CD14-positive monocyte (primary cell): ENCODE data around the gene CEP112. TPM values are rescaled to one million over a fixed set of nuclear protein-coding genes. Genes with fewer than 3 reads are reported as not detected.

Experiments used
- DNase-seq, 3 donors: peaks; one replicate each; pipeline ENCODE4 v3.0.0-alpha.2; 2011 to 2022
- H2AFZ ChIP-seq: 2 replicates; pipeline ENCODE4 v1.6.0; 2012; ENCODE audit warnings: mild to moderate bottlenecking, low read depth, low read length, inconsistent platforms; ENCODE audit not compliant: insufficient read depth, poor library complexity, severe bottlenecking
- H3K27ac ChIP-seq, 2 donors: 1 replicate in 1 of 2; 2 replicates in 1 of 2; pipeline ENCODE4 v1.5.1; 2012 to 2013; ENCODE audit warnings: low read length in 2 of 2, control low read depth in 1 of 2, inconsistent platforms in 1 of 2, low read depth in 1 of 2, mild to moderate bottlenecking in 1 of 2
- H3K27me3 ChIP-seq, 2 donors: one replicate each; pipeline versions ENCODE4 v1.6.0 to v1.6.1; 2011 to 2013; ENCODE audit warnings: low read length in 2 of 2; ENCODE audit not compliant: control insufficient read depth in 2 of 2, insufficient read depth in 2 of 2
- H3K36me3 ChIP-seq, 2 donors: replicated peaks in 1 of 2; 1 replicate in 1 of 2; 2 replicates in 1 of 2; pipeline versions ENCODE4 v1.5.1 to v1.6.1; 2012 to 2013; ENCODE audit warnings: low read length in 2 of 2, control low read depth in 1 of 2, inconsistent platforms in 1 of 2, mild to moderate bottlenecking in 1 of 2; ENCODE audit not compliant: insufficient read depth in 2 of 2, control insufficient read depth in 1 of 2
- H3K4me1 ChIP-seq, 2 donors: 1 replicate in 1 of 2; 2 replicates in 1 of 2; pipeline versions ENCODE4 v1.5.1 to v1.6.1; 2012 to 2013; ENCODE audit warnings: low read length in 2 of 2, control low read depth in 1 of 2, inconsistent platforms in 1 of 2, mild to moderate bottlenecking in 1 of 2, moderate library complexity in 1 of 2; ENCODE audit not compliant: insufficient read depth in 2 of 2, control insufficient read depth in 1 of 2
- H3K4me2 ChIP-seq: replicated peaks from 2 replicates; pipeline ENCODE3; 2012; ENCODE audit warnings: low read length, moderate library complexity, mild to moderate bottlenecking; ENCODE audit not compliant: poor library complexity, severe bottlenecking; ENCODE audit errors: extremely low read depth
- H3K4me3 ChIP-seq, 3 experiments: fragments of 200-600 bp in 1 of 3; sonication (generic) in 1 of 3; replicated peaks in 1 of 3; 1 replicate in 2 of 3; 2 replicates in 1 of 3; pipeline ENCODE4 v1.5.1; 2011 to 2013; ENCODE audit warnings: low read length in 3 of 3, mild to moderate bottlenecking in 3 of 3, control low read depth in 2 of 3, low read depth in 2 of 3, inconsistent platforms in 1 of 3, moderate library complexity in 1 of 3
- H3K79me2 ChIP-seq: 2 replicates; pipeline ENCODE4 v1.6.0; 2012; ENCODE audit warnings: mild to moderate bottlenecking, control low read depth, inconsistent platforms, low read length, moderate library complexity; ENCODE audit not compliant: insufficient read depth
- H3K9ac ChIP-seq: 2 replicates; pipeline ENCODE4 v1.6.0; 2017; ENCODE audit warnings: low read length, mild to moderate bottlenecking; ENCODE audit not compliant: insufficient read depth, poor library complexity, severe bottlenecking
- H3K9me3 ChIP-seq, 2 donors: replicated peaks in 1 of 2; 1 replicate in 1 of 2; 2 replicates in 1 of 2; pipeline versions ENCODE4 v1.5.1 to v1.6.1; 2012 to 2013; ENCODE audit warnings: low read length in 2 of 2, control low read depth in 1 of 2; ENCODE audit not compliant: control insufficient read depth in 1 of 2, insufficient read depth in 1 of 2
- H4K20me1 ChIP-seq: 2 replicates; pipeline ENCODE4 v1.6.0; 2012; ENCODE audit warnings: mild to moderate bottlenecking, low read length, control low read depth, moderate library complexity; ENCODE audit not compliant: insufficient read depth
- H3K27ac Mint-ChIP-seq, 7 donors: one replicate each; pipeline ENCODE4 v1.8.0; 2020; ENCODE audit warnings: mild to moderate bottlenecking in 7 of 7, mixed read lengths in 7 of 7, moderate library complexity in 6 of 7, inconsistent platforms in 2 of 7
- H3K27me3 Mint-ChIP-seq, 3 donors: one replicate each; pipeline ENCODE4 v1.8.0; 2021 to 2022; ENCODE audit warnings: low read depth in 3 of 3, mild to moderate bottlenecking in 3 of 3, mixed read lengths in 3 of 3, moderate library complexity in 3 of 3, inconsistent platforms in 1 of 3
- H3K36me3 Mint-ChIP-seq, 2 donors: one replicate each; pipeline ENCODE4 v1.8.0; 2020; ENCODE audit warnings: mixed read lengths in 2 of 2, inconsistent platforms in 1 of 2, mild to moderate bottlenecking in 1 of 2
- H3K4me1 Mint-ChIP-seq: one replicate; pipeline ENCODE4 v1.8.0; 2020; ENCODE audit warnings: mild to moderate bottlenecking, mixed read lengths
- H3K4me3 Mint-ChIP-seq, 2 donors: one replicate each; pipeline ENCODE4 v1.8.0; 2020; ENCODE audit warnings: mild to moderate bottlenecking in 2 of 2, mixed read lengths in 2 of 2, moderate library complexity in 1 of 2
- H3K9me3 Mint-ChIP-seq, 7 donors: one replicate each; pipeline ENCODE4 v1.8.0; 2020 to 2022; ENCODE audit warnings: mixed read lengths in 7 of 7, mild to moderate bottlenecking in 6 of 7, moderate library complexity in 6 of 7, inconsistent platforms in 2 of 7
- CTCF ChIP-seq: fragments of 200-600 bp; IDR thresholded peaks from one replicate; pipeline ENCODE4 v1.8.0; 2022; ENCODE audit warnings: antibody characterized with exemption, mild to moderate bottlenecking
- WGBS: methylation state at CpG from one replicate; pipeline ENCODE4 v1.1.5; 2013; ENCODE audit warnings: missing lambda C conversion rate; ENCODE audit not compliant: insufficient coverage; 5-methylcytosine and 5-hydroxymethylcytosine counted together
- intact Hi-C, 2 donors: fragments of 100-400 bp; cut with micrococcal nuclease; formaldehyde crosslinking; loops; one replicate each; pipeline versions ENCODE4 v1.15.0 to v1.15.1; 2023
- polyA plus RNA-seq, 3 donors: library from polyadenylated mRNA; depleted of rRNA in 1 of 3; unstranded in 2 of 3; stranded (reverse) in 1 of 3; fragments of 300-500 nt in 2 of 3; fragments of >200 nt in 1 of 3; fragmentation: Illumina TruSeq in 2 of 3; gene quantifications; 1 replicate in 2 of 3; 2 replicates in 1 of 3; pipeline ENCODE4 v1.2.3, GENCODE V29; 2012 to 2021

Gene CEP112
- polyA plus RNA-seq, 3 donors = 0.10 TPM; not detected in 2

GRCh38 chr17:65690626-65691310 is 501.2 kb downstream of the CEP112 start:
- WGBS = 91% methylated on average over 5 of the region's 6 CpGs
- Mint-ChIP-seq H3K4me1 (no peaks in the 10 kb centered on the region), H3K4me3 (no peak overlapping the region), H3K27ac (no peak overlapping the region), H3K27me3 (peaks cover 0 to 1% (median 0%) of the 10 kb centered on the region in 3 donors), H3K9me3 (peaks cover 0 to 3% (median 0%) of the 10 kb centered on the region in 7 donors), H3K36me3 (no peaks in the 10 kb centered on the region)
- Histone ChIP-seq H3K4me2 (no peak overlapping the region), H3K27me3 (no peaks in the 10 kb centered on the region), H3K27ac (no peak overlapping the region), H3K9me3 (no peaks in the 10 kb centered on the region), H2AFZ (no peak overlapping the region), H3K4me3 (no peak overlapping the region), H3K4me1 (no peaks in the 10 kb centered on the region), H3K79me2 (no peaks in the 10 kb centered on the region), H3K36me3 (no peaks in the 10 kb centered on the region), H4K20me1 (no peaks in the 10 kb centered on the region), H3K9ac (no peak overlapping the region)
- intact Hi-C loops = no loop called here
- no peak for TF ChIP-seq CTCF
- no peak for DNase-seq

GRCh38 chr17:65688307-65688706 is 503.6 kb downstream of the CEP112 start:
- H3K27ac Mint-ChIP-seq = peak overlapping the region in 1 of 7 donors; percentile 9
- no peak for TF ChIP-seq CTCF

More at GRCh38 chr17:65688307-65688706, 503.6 kb downstream of the CEP112 start:
- Mint-ChIP-seq H3K27me3 (peaks cover 0 to 3% (median 1%) of the 10 kb centered on the region in 3 donors), H3K9me3 (peaks cover 0 to 4% (median 2%) of the 10 kb centered on the region in 7 donors), H3K4me1 (no peaks in the 10 kb centered on the region), H3K36me3 (no peaks in the 10 kb centered on the region), H3K4me3 (no peak overlapping the region)
- no peaks in the 10 kb centered on the region for H3K79me2 ChIP-seq
- H3K27me3 ChIP-seq = no peaks in the 10 kb centered on the region
- H3K4me1 ChIP-seq = no peaks in the 10 kb centered on the region
- intact Hi-C loops = no loop called here
- no peak overlapping the region for H3K9ac ChIP-seq
- peaks cover 0 to 3% of the 10 kb centered on the region in 2 donors for H3K9me3 ChIP-seq
- H4K20me1 ChIP-seq = no peaks in the 10 kb centered on the region
- no peak for DNase-seq
- H3K27ac ChIP-seq = no peak overlapping the region
- no peak overlapping the region for H3K4me2 ChIP-seq
- no CpG with 5 or more reads among the region's 2 CpGs for WGBS
- H3K36me3 ChIP-seq = no peaks in the 10 kb centered on the region
- H3K4me3 ChIP-seq = no peak overlapping the region
- H2AFZ ChIP-seq = no peak overlapping the region
